WI38 (cell line): Measurements from ENCODE around the gene KPNA5.
"Not testable (repeated sequence)": the region's sequence is repeated elsewhere in the genome, so short reads cannot be mapped to it uniquely, and the experiment has no call there.

Experiments
- H3K4me3 ChIP-seq: 2 replicates; pipeline ENCODE4 v1.5.1; 2011; ENCODE audit warnings: low read depth, mild to moderate bottlenecking, control low read depth, low read length
- CTCF ChIP-seq: IDR thresholded peaks from 2 replicates; pipeline ENCODE4 v1.5.1; 2012; ENCODE audit warnings: low read depth, mild to moderate bottlenecking, control low read depth, low read length

Gene KPNA5

GRCh38 chr6:116682334-116682712 lies 1.3 kb downstream of the KPNA5 start:
- no peak for TF ChIP-seq CTCF
- H3K4me3 ChIP-seq, result peak overlapping the region; percentile 18; the same call in 1 of the 2 replicates

GRCh38 chr6:116685437-116685993 lies 4.5 kb downstream of the KPNA5 start:
- no peak overlapping the region for H3K4me3 ChIP-seq
- TF ChIP-seq CTCF, result no peak

- H3K4me3 ChIP-seq, result not testable (repeated sequence)
These were observed 5.6 kb downstream of the KPNA5 start for GRCh38 chr6:116686475-116687101.

GRCh38 chr6:116691154-116691553 lies 10.1 kb downstream of the KPNA5 start:
- TF ChIP-seq CTCF, result no peak
- H3K4me3 ChIP-seq, result no peak overlapping the region

DNA sequence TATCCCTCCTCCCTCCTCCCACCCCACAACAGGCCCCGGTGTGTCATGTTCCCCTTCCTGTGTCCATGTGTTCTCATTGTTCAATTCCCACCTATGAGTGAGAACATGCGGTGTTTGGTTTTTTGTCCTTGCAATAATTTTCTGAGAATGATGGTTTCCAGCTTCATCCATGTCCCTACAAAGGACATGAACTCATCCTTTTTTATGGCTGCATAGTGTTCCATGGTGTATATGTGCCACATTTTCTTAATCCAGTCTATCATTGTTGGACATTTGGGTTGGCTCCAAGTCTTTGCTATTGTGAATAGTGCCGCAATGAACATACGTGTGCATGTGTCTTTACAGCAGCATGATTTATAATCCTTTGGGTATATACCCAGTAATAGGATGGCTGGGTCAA lies 11.9 kb downstream of the KPNA5 start:
- not testable (repeated sequence) for H3K4me3 ChIP-seq

DNA sequence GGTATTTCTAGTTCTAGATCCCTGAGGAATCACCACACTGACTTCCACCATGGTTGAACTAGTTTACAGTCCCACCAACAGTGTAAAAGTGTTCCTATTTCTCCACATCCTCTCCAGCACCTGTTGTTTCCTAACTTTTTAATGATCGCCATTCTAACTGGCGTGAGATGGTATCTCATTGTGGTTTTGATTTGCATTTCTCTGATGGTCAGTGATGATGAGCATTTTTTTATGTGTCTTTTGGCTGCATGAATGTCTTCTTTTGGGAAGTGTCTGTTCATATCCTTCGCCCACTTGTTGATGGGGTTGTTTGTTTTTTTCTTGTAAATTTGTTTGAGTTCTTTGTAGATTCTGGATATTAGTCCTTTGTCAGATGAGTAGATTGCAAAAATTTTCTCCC lies 12.3 kb downstream of the KPNA5 start:
- not testable (repeated sequence) for H3K4me3 ChIP-seq

DNA sequence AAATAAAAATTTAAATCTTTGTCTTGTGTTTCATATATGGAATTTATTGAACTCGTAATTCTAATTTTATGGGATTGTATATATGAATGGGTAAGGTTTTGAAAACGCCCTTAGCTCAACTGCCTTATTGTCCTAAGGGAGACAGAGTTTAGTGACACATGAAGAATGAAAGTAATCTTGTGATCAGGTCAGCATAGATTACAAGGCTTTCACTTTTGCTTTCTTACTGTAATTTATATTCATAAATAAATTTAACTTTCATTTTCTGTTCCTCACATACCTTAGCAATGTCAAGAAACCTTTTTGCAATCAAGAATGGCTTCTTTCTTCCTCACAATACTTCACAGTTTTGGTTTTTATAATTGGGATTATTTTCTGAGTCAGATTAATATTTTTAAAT lies 14.4 kb downstream of the KPNA5 start:
- no peak for TF ChIP-seq CTCF
- H3K4me3 ChIP-seq, result no peak overlapping the region

DNA sequence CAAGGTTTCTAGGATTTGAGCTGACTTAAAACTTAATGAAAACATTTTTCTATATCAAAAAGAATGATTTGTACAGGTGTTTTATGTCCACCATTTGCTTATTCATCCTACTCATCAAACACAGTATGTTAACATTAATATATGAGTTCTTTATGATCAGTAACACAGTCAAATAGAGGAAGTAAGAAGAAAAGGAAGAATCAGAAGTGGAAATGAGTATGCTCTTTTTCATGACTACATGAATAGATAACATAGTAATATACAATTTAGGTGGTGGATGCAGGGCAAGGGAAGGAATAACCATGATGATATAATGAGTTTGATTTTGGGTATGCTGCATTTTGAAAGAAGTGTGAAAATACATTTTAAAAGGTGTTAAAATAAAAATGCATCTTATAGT lies 16.5 kb downstream of the KPNA5 start:
- no peak overlapping the region for H3K4me3 ChIP-seq
- no peak for TF ChIP-seq CTCF

- not testable (repeated sequence) for H3K4me3 ChIP-seq
These were observed 22.9 kb downstream of the KPNA5 start for GRCh38 chr6:116703888-116704287.

- no peak for TF ChIP-seq CTCF
These were observed 24.9 kb downstream of the KPNA5 start for GRCh38 chr6:116705917-116706316.

More at GRCh38 chr6:116705917-116706316, 24.9 kb downstream of the KPNA5 start:
- no peak overlapping the region for H3K4me3 ChIP-seq
